ENCODE data around the gene RNF220. TPM values are rescaled to one million over a fixed set of nuclear protein-coding genes. Genes with fewer than 3 reads are reported as not detected.

The RNF220 gene
- total and polyA plus RNA-seq, 2 of the 13 experiments (the other 11 are each of a cell fraction or from before 2014, with no cell fraction given), result 48.2 to 72.1 TPM

- peaks cover 16% of the 10 kb centered on the region for H3K4me1 ChIP-seq (ENCODE audit: insufficient read depth, low read length)
- no peak for FAIRE-seq
- POLR2A ChIA-PET, result no interaction called here
- TF ChIP-seq ISL2 (CRISPR knock-in tag; IDR thresholded peaks at IDR 0.05) (no peak), HOXA7 (CRISPR knock-in tag; IDR thresholded peaks at IDR 0.05) (no peak), ZNF496 (CRISPR knock-in tag; IDR thresholded peaks at IDR 0.05; ENCODE audit: insufficient replicate concordance) (no peak), ZNF224 (CRISPR knock-in tag; IDR thresholded peaks at IDR 0.05) (no peak), REST (IDR thresholded peaks at IDR 0.05; ENCODE audit: borderline replicate concordance in 1 of 2, low read depth in 1 of 2, low read length in 2 of 2) (no peak), ZNF556 (CRISPR knock-in tag; IDR thresholded peaks at IDR 0.05; ENCODE audit: borderline replicate concordance) (no peak), RFX1 (IDR thresholded peaks at IDR 0.05) (no peak), ZHX2 (IDR thresholded peaks at IDR 0.05; ENCODE audit: low read depth) (no peak), ZHX2 (CRISPR knock-in tag; IDR thresholded peaks at IDR 0.05; ENCODE audit: borderline replicate concordance) (no peak), ZFP41 (CRISPR knock-in tag; IDR thresholded peaks at IDR 0.05; ENCODE audit: borderline replicate concordance) (no peak), KAT2B (IDR thresholded peaks at IDR 0.05; ENCODE audit: borderline replicate concordance, low read depth, low read length) (no peak), MED8 (CRISPR knock-in tag; IDR thresholded peaks at IDR 0.05; ENCODE audit: insufficient replicate concordance) (no peak), HIVEP1 (CRISPR knock-in tag; IDR thresholded peaks at IDR 0.05) (no peak)
These were observed 10.0 kb downstream of the RNF220 start for GRCh38 chr1:44415013-44415412.

More at GRCh38 chr1:44415013-44415412, 10.0 kb downstream of the RNF220 start:
- Histone ChIP-seq H3K4me2 (ENCODE audit: low read depth, low read length) (no peak overlapping the region), H3K4me3 (replicated peaks in 1 of 3; ENCODE audit: insufficient read depth in 1 of 3, low read depth in 2 of 3, low read length in 3 of 3) (no peak overlapping the region), H4K20me1 (ENCODE audit: insufficient read depth, low read length) (peaks cover 8% of the 10 kb centered on the region), H3K27ac (ENCODE audit: extremely low read length, insufficient read depth, low read length) (no peak overlapping the region), H3K36me3 (replicated peaks in 1 of 2; ENCODE audit: control insufficient read depth in 1 of 2, insufficient read depth in 2 of 2, low read length in 2 of 2) (peaks cover 5 to 19% of the 10 kb centered on the region in 2 experiments; a peak in 4 of 5 replicates), H2AFZ (ENCODE audit: low read length) (no peak overlapping the region), H3K9me3 (ENCODE audit: low read length) (no peaks in the 10 kb centered on the region), H3K79me2 (ENCODE audit: insufficient read depth, low read length) (peaks cover 6% of the 10 kb centered on the region), H3K9ac (ENCODE audit: insufficient read depth, low read depth, low read length) (no peak overlapping the region), H3K27me3 (ENCODE audit: control insufficient read depth in 1 of 2, insufficient read depth in 2 of 2, low read length in 2 of 2) (peaks cover 0 to 12% of the 10 kb centered on the region in 2 experiments; a peak in 2 of 5 replicates)
- CTCF ChIA-PET (ENCODE audit: low intra/inter-chr PET ratio, low total read pairs), result no interaction called here
- 78% methylated on average over 9 of the region's 9 CpGs for WGBS (ENCODE audit: low lambda C conversion rate)
- intact Hi-C loops (cut with micrococcal nuclease; ENCODE audit: unreplicated experiment) (no loop called here), in situ Hi-C loops (cut with HindIII; ENCODE audit: extremely low pct_ligation_motif_present, low pct_unique_long_range_greater_than_20kb) (no loop called here)
- ATAC-seq (no peak), DNase-seq (ENCODE audit: low spot score) (no peak)
- BruUV-seq (replicated peaks), result no TSS peak
